ENCODE data around the gene TSPAN14.

The TSPAN14 gene

DNA sequence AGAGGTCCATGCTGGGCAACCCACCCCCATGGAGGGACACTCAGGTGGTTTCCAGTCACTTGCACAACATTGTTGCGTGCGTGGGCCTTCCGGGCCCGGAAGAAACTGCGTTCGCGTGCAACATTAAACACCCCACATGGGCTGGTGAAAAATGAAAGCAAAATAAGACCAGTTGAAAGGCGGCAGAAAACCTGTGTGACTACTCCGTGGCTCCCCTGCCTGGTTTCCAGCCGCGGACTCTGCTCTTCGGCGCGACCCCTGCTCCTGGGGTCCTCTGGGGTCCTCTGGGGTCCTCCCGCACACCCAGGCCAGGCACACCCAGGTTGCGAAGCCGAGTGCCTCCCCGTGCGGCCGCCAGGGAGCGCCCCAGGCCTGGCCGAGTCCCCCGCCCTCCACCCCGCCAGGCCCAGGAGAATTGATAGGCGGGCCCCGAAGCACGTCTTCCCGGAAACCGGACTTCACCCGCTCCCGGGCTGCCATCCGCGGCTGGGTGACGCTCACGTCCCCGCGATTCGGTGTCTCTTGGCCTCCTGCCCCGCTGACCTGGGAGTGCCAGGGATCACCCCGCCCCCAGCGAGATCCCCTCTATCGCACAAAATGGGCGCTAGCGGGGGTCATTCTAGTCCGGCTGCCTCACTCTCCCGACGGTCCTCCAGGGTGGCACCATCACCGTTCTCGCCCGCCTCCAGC, 81.7 kb downstream of the TSPAN14 start:
- DNase-seq (ENCODE audit: low spot score), result peak; percentile 94
- TF ChIP-seq, protein P1, sequence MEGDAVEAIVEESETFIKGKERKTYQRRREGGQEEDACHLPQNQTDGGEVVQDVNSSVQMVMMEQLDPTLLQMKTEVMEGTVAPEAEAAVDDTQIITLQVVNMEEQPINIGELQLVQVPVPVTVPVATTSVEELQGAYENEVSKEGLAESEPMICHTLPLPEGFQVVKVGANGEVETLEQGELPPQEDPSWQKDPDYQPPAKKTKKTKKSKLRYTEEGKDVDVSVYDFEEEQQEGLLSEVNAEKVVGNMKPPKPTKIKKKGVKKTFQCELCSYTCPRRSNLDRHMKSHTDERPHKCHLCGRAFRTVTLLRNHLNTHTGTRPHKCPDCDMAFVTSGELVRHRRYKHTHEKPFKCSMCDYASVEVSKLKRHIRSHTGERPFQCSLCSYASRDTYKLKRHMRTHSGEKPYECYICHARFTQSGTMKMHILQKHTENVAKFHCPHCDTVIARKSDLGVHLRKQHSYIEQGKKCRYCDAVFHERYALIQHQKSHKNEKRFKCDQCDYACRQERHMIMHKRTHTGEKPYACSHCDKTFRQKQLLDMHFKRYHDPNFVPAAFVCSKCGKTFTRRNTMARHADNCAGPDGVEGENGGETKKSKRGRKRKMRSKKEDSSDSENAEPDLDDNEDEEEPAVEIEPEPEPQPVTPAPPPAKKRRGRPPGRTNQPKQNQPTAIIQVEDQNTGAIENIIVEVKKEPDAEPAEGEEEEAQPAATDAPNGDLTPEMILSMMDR (IDR thresholded peaks at IDR 0.05; ENCODE audit: borderline replicate concordance, control extremely low read depth, extremely low read depth, insufficient read depth, missing control alignments), result peak; percentile 91
- in situ Hi-C loops (cut with MboI; ENCODE audit: low sequenced_read_pairs, unreplicated experiment), result no loop called here

DNA sequence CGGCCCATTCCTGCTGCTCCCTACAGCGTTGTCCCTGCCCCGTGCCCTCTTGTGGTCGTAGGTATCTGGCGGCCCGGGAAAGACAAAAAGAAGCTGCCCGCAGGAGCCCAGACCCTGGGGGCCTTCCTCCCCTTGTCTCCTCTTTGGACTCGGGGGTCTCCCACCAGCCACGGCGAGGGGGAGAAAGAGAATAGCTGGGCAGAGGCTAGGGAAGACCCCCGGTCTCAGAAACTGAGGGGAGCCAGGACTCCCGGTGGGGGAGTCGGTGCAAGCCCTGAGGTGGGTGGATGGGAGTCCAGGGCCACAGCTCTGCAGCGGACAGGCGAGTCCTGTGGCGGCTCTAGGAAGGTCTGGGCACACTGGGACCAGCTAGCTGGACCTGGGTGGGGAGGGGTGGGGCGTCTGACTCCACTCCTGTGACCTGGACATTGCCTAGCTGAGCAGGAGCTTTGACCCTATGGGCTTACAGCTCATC, 82.3 kb downstream of the TSPAN14 start:
- TF ChIP-seq, protein P1 (IDR thresholded peaks at IDR 0.05; ENCODE audit: borderline replicate concordance, control extremely low read depth, extremely low read depth, insufficient read depth, missing control alignments), result no peak
- in situ Hi-C loops (cut with MboI; ENCODE audit: low sequenced_read_pairs, unreplicated experiment), result no loop called here
- no peak for DNase-seq (ENCODE audit: low spot score)

DNA sequence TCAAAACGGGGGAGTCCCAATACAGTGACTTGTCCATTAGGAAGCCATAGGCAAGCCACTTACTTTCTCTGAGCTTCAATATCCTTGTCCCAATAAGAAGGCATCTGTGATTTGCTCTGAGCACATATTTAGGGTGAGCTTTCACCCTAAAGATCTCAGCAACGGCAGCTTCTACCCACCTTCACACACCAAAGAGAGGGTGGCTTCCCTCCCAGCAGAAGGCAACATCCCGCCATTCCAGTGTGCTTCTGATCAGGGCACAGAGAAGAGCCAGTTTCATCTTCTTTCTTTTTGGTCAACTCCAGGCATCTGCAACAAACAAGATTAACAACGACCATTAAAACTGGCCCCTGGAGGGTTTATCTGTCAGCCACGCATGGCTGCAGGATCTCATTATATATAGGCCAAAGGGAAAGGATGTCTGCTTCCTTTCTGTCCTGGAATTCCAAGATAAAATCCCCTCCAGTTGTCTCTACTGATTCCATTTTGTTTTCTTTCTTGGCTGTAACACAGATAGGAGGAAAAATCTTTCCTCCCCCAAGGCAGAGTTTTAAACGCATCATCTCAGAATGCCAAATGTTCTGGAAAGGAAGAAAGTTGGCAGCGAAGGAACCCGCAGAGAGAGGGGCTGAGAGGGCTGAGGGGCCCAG, 83.1 kb downstream of the TSPAN14 start:
- DNase-seq (ENCODE audit: low spot score), result no peak
- in situ Hi-C loops (cut with MboI; ENCODE audit: low sequenced_read_pairs, unreplicated experiment), result no loop called here
- TF ChIP-seq, protein P1 (IDR thresholded peaks at IDR 0.05; ENCODE audit: borderline replicate concordance, control extremely low read depth, extremely low read depth, insufficient read depth, missing control alignments), result no peak

DNA sequence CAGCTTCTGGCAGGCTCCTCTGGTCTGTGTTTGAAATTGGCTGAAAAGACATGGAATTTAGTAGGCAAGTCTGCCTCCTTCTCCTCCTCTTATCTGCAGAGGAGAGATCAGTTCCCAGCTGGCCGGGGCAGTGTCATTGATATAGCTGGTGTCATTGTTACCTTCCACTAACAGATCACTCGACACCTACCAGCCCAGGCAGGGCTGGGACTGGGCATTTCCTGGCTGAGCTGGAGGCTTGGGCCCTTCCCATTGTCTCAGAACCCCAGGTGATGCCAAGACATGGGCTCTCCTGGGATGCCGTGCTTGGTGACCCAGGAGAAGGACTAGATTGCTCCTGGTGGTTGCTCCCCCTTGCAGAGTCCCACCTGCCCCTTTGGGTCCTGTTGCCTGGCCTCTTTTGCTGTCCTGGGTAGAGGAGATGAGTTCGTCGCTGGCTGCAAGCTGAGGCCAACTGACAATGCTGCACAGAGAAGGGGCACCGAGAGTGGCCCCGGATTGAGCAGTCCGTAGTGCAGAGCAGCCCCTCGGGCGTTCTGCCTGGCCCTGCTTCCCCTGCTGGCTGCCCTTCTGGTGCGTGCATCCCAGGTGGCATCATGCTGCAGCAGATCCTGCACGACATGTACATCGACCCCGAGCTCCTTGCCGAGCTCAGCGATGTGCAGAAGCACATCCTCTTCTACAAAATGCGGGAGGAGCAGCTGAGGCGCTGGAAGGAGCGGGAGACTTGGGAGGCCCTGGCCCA, 83.8 kb downstream of the TSPAN14 start, which contains the start of gene SH2D4B:
TSS of gene SH2D4B (plus strand) at position 167 of the 745 bp plus-strand sequence. CDS start at position 597, 430 bp downstream.
- no peak for DNase-seq (ENCODE audit: low spot score)
- in situ Hi-C loops (cut with MboI; ENCODE audit: low sequenced_read_pairs, unreplicated experiment), result no loop called here

DNA sequence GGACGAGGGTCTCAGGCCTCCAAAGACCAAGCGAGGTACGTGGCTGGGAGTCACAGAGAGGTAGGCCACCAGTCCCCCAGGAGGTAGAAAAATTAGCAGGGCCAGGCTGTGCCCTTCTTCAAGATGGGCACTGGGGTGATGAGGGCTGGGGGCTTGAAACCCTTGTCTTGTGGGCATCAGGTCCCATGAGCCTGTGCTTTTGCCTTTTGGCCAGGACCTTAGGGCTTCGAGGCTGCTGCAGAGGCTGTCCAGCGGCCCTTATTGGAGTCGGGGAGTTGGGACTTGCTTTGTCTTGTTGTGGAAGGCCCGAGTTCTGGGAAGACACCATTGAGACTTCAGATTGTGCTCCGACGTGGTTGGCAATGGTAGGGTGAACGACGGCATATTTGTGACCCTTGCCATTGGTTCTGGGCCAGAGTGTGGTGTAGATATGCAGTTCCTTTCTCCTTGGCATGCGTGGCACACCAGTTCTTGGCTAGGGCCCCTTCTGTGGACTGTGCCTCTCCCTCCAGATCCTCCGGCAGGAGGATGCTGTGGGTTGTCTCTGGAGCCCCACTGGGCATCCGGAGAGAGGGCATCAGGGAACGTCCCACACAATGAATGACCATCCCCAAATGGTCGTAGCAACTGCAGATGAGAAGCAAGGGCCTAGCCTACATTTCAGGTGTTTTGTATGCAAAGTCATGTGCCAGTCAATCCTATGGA, 84.5 kb downstream of the TSPAN14 start:
- no peak for DNase-seq (ENCODE audit: low spot score)
- TF ChIP-seq, protein P1 (IDR thresholded peaks at IDR 0.05; ENCODE audit: borderline replicate concordance, control extremely low read depth, extremely low read depth, insufficient read depth, missing control alignments), result no peak
- in situ Hi-C loops (cut with MboI; ENCODE audit: low sequenced_read_pairs, unreplicated experiment), result no loop called here

More for the DNA sequence above, 83.8 kb downstream of the TSPAN14 start, which contains the start of gene SH2D4B:
- TF ChIP-seq, protein P1 (IDR thresholded peaks at IDR 0.05; ENCODE audit: borderline replicate concordance, control extremely low read depth, extremely low read depth, insufficient read depth, missing control alignments), result no peak

Measured in GM13976 (cell line).